PC-3 (cell line): Measurements from ENCODE around the gene GAD2. TPM values are rescaled to one million over a fixed set of nuclear protein-coding genes. Genes with fewer than 3 reads are reported as not detected.

Experiments
- ATAC-seq: fragments of 200-7000 bp; cut with Tn5 transposase; 2 replicates; pipeline ENCODE4 v1.9.1; 2020; ENCODE audit warnings: mild to moderate bottlenecking, moderate library complexity
- BruUV-seq: library from RNA; stranded (reverse); fragments of 400-500 nt; replicated peaks from 2 replicates; lab custom pipeline; 2021; lab: Mats Ljungman, UMichigan
- CTCF ChIA-PET: fragments of 300-600 bp; sonication (Branson Sonifier 250); formaldehyde crosslinking; loops from one replicate; lab custom pipeline; 2022; ENCODE audit warnings: antibody characterized with exemption; lab: Charles Lee
- POLR2A ChIA-PET: fragments of 300-600 bp; sonication (Branson Sonifier 250); formaldehyde crosslinking; loops from one replicate; lab custom pipeline; 2022; ENCODE audit warnings: antibody characterized with exemption; ENCODE audit not compliant: unreplicated experiment; lab: Charles Lee
- DNase-seq: peaks from one replicate; pipeline ENCODE4 v3.0.0-alpha.2; 2015
- H2AFZ ChIP-seq: fragments of 300-600 bp; sonication (generic); 2 replicates; pipeline ENCODE4 v1.6.0; 2016; ENCODE audit warnings: antibody characterized with exemption, low read length
- H3F3A ChIP-seq: fragments of 300-600 bp; sonication (generic); one replicate; pipeline ENCODE4 v1.6.0; 2017; ENCODE audit warnings: antibody characterized with exemption, low read length, control low read depth, mild to moderate bottlenecking; ENCODE audit not compliant: unreplicated experiment
- H3K27ac ChIP-seq: fragments of 300-600 bp; sonication (generic); 2 replicates; pipeline ENCODE4 v1.5.1; 2016; ENCODE audit warnings: mild to moderate bottlenecking, low read length
- H3K27me3 ChIP-seq: fragments of 300-600 bp; sonication (generic); 2 replicates; pipeline ENCODE4 v1.6.1; 2016; ENCODE audit warnings: low read length, mixed read lengths
- H3K36me3 ChIP-seq: fragments of 300-600 bp; sonication (generic); 2 replicates; pipeline ENCODE4 v1.6.1; 2016; ENCODE audit warnings: low read depth, mixed run types, low read length, mixed read lengths
- H3K4me1 ChIP-seq: fragments of 300-600 bp; sonication (generic); 2 replicates; pipeline ENCODE4 v1.5.1; 2016; ENCODE audit warnings: low read length; ENCODE audit not compliant: insufficient read depth
- H3K4me2 ChIP-seq: fragments of 300-600 bp; sonication (generic); 2 replicates; pipeline ENCODE4 v1.6.0; 2016; ENCODE audit warnings: low read length
- H3K4me3 ChIP-seq: fragments of 300-600 bp; sonication (generic); 2 replicates; pipeline ENCODE4 v1.5.1; 2016; ENCODE audit warnings: mild to moderate bottlenecking, low read length, mixed read lengths
- H3K79me2 ChIP-seq: fragments of 300-600 bp; sonication (generic); 2 replicates; pipeline ENCODE4 v1.6.1; 2017; ENCODE audit warnings: low read length, mixed read lengths
- H3K9ac ChIP-seq: fragments of 300-600 bp; sonication (generic); 2 replicates; pipeline ENCODE4 v1.6.0; 2016; ENCODE audit warnings: mild to moderate bottlenecking, low read length
- H3K9me2 ChIP-seq: fragments of 300-600 bp; sonication (generic); replicated peaks from 2 replicates; pipeline ENCODE4 v1.6.1; 2016; ENCODE audit warnings: mixed run types, low read length, mixed read lengths
- H3K9me3 ChIP-seq: fragments of 300-600 bp; sonication (generic); 2 replicates; pipeline ENCODE4 v1.6.1; 2016; ENCODE audit warnings: low read length, mixed read lengths
- H4K20me1 ChIP-seq: fragments of 300-600 bp; sonication (generic); 2 replicates; pipeline ENCODE4 v1.6.1; 2016; ENCODE audit warnings: low read length, mixed read lengths
- EZH2 ChIP-seq: fragments of 300-600 bp; sonication (generic); IDR thresholded peaks from one replicate; pipeline ENCODE4 v1.6.1; 2017; ENCODE audit warnings: antibody characterized with exemption, mild to moderate bottlenecking, low read length; ENCODE audit not compliant: unreplicated experiment
- EZH2phosphoT487 ChIP-seq: fragments of 300-600 bp; sonication (generic); IDR thresholded peaks from 2 replicates; pipeline ENCODE4 v1.6.1; 2018; ENCODE audit warnings: mild to moderate bottlenecking, antibody characterized with exemption, low read length, borderline replicate concordance
- intact Hi-C: fragments of 100-400 bp; cut with micrococcal nuclease; formaldehyde crosslinking; loops from 2 replicates; pipeline ENCODE4 v1.9.0; 2023
- total RNA-seq: library from RNA; depleted of rRNA; stranded (reverse); fragments of >200 nt; gene quantifications from 2 replicates; pipeline ENCODE4 v1.2.3, GENCODE V29; 2014
- TF ChIP-seq, protein P1 (sequence below): fragments of 300-600 bp; sonication (generic); conservative IDR thresholded peaks from 2 replicates; pipeline ENCODE4 v1.5.1; 2017; ENCODE audit warnings: antibody characterized with exemption, low read depth, mild to moderate bottlenecking, low read length

Gene GAD2
- total RNA-seq, 1 experiment from 2014 or later, result not detected

DNA sequence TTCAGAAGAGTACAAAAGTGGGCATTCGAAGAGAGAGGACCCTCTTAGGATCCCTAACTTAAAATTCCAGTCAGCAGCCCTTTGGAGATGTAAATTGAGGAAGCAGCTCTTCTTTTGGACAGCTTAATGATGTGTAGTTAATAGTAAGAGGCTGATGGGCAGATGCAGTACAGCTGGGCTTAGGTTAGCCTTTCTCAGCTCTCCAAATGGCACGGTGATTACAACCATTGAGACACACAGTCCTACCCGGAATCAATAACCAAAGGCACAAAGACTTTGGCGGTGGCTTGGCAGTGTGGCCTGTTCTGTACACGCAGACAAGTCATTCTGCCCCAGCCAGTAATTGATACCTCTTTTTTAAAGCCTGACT lies 26.8 kb downstream of the GAD2 start:
- Histone ChIP-seq H3K9me2 (no peaks in the 10 kb centered on the region), H3K36me3 (no peaks in the 10 kb centered on the region), H3K4me1 (no peaks in the 10 kb centered on the region), H3K9me3 (no peaks in the 10 kb centered on the region), H3F3A (no peaks in the 10 kb centered on the region), H3K79me2 (no peaks in the 10 kb centered on the region), H3K4me3 (no peak overlapping the region), H3K27ac (no peak overlapping the region), H2AFZ (no peak overlapping the region), H4K20me1 (no peaks in the 10 kb centered on the region), H3K4me2 (no peak overlapping the region), H3K9ac (no peak overlapping the region), H3K27me3 (peaks cover 10% of the 10 kb centered on the region; the same call in 1 of the 2 replicates)
- ATAC-seq (no peak), DNase-seq (no peak)
- intact Hi-C loops, result no loop called here
- no TSS peak for BruUV-seq
- POLR2A ChIA-PET, result no interaction called here
- CTCF ChIA-PET, result no interaction called here
- no peak for TF ChIP-seq EZH2
- TF ChIP-seq EZH2phosphoT487, result no peak
- TF ChIP-seq, protein P1, sequence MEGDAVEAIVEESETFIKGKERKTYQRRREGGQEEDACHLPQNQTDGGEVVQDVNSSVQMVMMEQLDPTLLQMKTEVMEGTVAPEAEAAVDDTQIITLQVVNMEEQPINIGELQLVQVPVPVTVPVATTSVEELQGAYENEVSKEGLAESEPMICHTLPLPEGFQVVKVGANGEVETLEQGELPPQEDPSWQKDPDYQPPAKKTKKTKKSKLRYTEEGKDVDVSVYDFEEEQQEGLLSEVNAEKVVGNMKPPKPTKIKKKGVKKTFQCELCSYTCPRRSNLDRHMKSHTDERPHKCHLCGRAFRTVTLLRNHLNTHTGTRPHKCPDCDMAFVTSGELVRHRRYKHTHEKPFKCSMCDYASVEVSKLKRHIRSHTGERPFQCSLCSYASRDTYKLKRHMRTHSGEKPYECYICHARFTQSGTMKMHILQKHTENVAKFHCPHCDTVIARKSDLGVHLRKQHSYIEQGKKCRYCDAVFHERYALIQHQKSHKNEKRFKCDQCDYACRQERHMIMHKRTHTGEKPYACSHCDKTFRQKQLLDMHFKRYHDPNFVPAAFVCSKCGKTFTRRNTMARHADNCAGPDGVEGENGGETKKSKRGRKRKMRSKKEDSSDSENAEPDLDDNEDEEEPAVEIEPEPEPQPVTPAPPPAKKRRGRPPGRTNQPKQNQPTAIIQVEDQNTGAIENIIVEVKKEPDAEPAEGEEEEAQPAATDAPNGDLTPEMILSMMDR, result no peak

DNA sequence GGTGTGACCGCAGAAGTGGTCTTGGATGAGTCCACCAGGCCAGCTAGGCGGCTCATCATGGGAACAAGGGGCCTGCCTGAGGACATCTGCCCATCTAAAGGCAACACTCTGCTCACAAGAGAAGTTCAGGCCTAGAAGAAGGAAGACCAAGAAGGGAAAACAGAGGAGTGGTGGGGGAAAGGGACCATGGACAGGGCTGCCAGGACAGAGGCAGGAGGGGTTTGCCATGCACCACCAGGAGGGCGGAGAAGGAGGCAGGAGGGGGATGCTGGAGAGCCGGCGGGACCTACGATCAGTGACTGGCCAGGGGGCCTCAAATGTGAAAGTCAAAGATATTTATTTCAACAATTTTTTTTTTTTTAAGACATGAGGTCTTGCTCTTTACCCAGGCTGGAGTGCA lies 33.1 kb downstream of the GAD2 start:
- Histone ChIP-seq H3K9me2 (no peaks in the 10 kb centered on the region), H3K9ac (no peak overlapping the region), H3F3A (no peaks in the 10 kb centered on the region), H3K36me3 (no peaks in the 10 kb centered on the region), H3K4me3 (no peak overlapping the region), H3K4me1 (no peaks in the 10 kb centered on the region), H3K9me3 (no peaks in the 10 kb centered on the region), H2AFZ (no peak overlapping the region), H3K27ac (no peak overlapping the region), H4K20me1 (no peaks in the 10 kb centered on the region), H3K4me2 (no peak overlapping the region), H3K27me3 (no peaks in the 10 kb centered on the region), H3K79me2 (no peaks in the 10 kb centered on the region)
- CTCF ChIA-PET, result no interaction called here
- intact Hi-C loops, result no loop called here
- BruUV-seq, result no TSS peak
- ATAC-seq, result no peak
- POLR2A ChIA-PET, result no interaction called here
- no peak for DNase-seq
- TF ChIP-seq, protein P1, result no peak
- TF ChIP-seq EZH2phosphoT487 (no peak), EZH2 (no peak)

DNA sequence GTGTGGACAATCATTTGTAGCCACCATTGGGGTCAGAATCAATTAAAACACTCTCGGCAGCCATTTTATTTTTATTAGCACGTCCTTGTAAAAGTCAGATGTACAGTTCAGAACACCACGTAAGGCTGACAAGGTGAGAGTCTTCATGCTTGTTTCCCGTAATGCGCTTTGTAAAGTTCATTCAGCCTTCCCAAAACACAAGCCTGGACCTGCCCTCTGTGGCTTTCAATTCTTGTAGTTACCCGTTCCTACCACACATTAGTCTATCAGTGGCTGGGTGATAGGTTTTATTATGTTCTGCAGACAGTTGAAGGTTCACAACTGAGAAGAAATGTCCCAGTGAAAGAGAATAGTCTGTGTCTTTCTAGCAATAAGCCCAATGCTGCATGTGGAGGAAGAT lies 35.4 kb downstream of the GAD2 start:
- Histone ChIP-seq H3K4me3 (no peak overlapping the region), H3K4me2 (no peak overlapping the region), H3F3A (no peaks in the 10 kb centered on the region), H3K9me2 (no peaks in the 10 kb centered on the region), H3K27ac (no peak overlapping the region), H3K4me1 (no peaks in the 10 kb centered on the region), H3K9ac (no peak overlapping the region), H3K9me3 (no peaks in the 10 kb centered on the region), H4K20me1 (no peaks in the 10 kb centered on the region), H2AFZ (no peak overlapping the region), H3K27me3 (0 out of 2 replicates have a peak, but pooled peaks cover 5% of the 10 kb centered on the region), H3K79me2 (no peaks in the 10 kb centered on the region), H3K36me3 (no peaks in the 10 kb centered on the region)
- TF ChIP-seq, protein P1, result no peak
- no peak for TF ChIP-seq EZH2phosphoT487
- TF ChIP-seq EZH2, result no peak
- intact Hi-C loops, result no loop called here
- no TSS peak for BruUV-seq
- ATAC-seq (no peak), DNase-seq (no peak)
- CTCF ChIA-PET, result no interaction called here
- POLR2A ChIA-PET, result no interaction called here
